Measurements from ENCODE around the gene DMD. TPM values are rescaled to one million over a fixed set of nuclear protein-coding genes. Genes with fewer than 3 reads are reported as not detected.

Gene DMD
- total and polyA plus RNA-seq, 9 donors, result 14.0 to 70.5 (median 37.6) TPM

- Histone ChIP-seq H3K27ac (no peak overlapping the region), H3K4me3 (no peak overlapping the region), H3K9me3 (no peaks in the 10 kb centered on the region), H3K27me3 (no peaks in the 10 kb centered on the region), H3K36me3 (no peaks in the 10 kb centered on the region), H3K4me1 (ENCODE audit: insufficient read depth) (no peaks in the 10 kb centered on the region)
- intact Hi-C loops (cut with DNase I), result loop anchor here in 1 of 4 donors (10.0 kb wide), 1 partner anchor 619 kb away; no protein-coding TSS in a partner anchor
- DNase-seq, result no peak
- no peak for TF ChIP-seq EP300 (IDR thresholded peaks at IDR 0.05)
- TF ChIP-seq, protein P1, sequence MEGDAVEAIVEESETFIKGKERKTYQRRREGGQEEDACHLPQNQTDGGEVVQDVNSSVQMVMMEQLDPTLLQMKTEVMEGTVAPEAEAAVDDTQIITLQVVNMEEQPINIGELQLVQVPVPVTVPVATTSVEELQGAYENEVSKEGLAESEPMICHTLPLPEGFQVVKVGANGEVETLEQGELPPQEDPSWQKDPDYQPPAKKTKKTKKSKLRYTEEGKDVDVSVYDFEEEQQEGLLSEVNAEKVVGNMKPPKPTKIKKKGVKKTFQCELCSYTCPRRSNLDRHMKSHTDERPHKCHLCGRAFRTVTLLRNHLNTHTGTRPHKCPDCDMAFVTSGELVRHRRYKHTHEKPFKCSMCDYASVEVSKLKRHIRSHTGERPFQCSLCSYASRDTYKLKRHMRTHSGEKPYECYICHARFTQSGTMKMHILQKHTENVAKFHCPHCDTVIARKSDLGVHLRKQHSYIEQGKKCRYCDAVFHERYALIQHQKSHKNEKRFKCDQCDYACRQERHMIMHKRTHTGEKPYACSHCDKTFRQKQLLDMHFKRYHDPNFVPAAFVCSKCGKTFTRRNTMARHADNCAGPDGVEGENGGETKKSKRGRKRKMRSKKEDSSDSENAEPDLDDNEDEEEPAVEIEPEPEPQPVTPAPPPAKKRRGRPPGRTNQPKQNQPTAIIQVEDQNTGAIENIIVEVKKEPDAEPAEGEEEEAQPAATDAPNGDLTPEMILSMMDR (IDR thresholded peaks at IDR 0.05), result no peak
- no peak for TF ChIP-seq POLR2A (IDR thresholded peaks at IDR 0.05)
Observed at GRCh38 chrX:31653422-31653821, 1557.9 kb downstream of the DMD start.

DNA sequence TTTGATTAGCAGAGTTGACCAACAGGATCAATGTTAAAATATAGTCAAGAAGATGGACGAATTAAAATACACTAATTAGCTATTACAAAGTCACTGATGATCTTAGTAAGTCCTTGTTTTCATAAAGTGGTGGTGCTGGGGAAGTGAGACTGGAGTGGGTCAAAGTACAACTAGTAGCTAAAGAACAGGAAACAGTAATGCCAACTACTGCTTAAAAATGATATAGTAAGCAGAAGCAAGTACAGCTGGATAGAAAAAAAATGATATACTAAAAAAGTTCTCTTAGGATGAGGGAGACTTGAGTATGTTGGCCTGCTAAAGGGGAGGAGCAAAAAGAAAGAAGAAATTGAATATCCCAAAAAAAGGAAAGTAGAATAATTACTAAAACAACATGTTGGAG, 1558.7 kb downstream of the DMD start:
- Histone ChIP-seq H3K36me3 (no peaks in the 10 kb centered on the region), H3K9me3 (no peaks in the 10 kb centered on the region), H3K4me3 (no peak overlapping the region), H3K27me3 (no peaks in the 10 kb centered on the region), H3K27ac (no peak overlapping the region), H3K4me1 (ENCODE audit: insufficient read depth) (no peaks in the 10 kb centered on the region)
- TF ChIP-seq POLR2A (IDR thresholded peaks at IDR 0.05) (no peak), EP300 (IDR thresholded peaks at IDR 0.05) (no peak)
- TF ChIP-seq, protein P1 (IDR thresholded peaks at IDR 0.05), result no peak
- DNase-seq, result no peak
- intact Hi-C loops (cut with DNase I), result loop anchor here in 1 of 4 donors (10.0 kb wide), 1 partner anchor 618 kb away; no protein-coding TSS in a partner anchor
- WGBS, 3 donors, result 51 to 54% (median 52%) methylated on average over 1 of the region's 1 CpG

GRCh38 chrX:31649201-31649600, 1562.1 kb downstream of the DMD start:
- no peak for DNase-seq
- intact Hi-C loops (cut with DNase I), result no loop called here
- H3K36me3 ChIP-seq, result no peaks in the 10 kb centered on the region
- TF ChIP-seq, protein P1 (IDR thresholded peaks at IDR 0.05), result no peak
- TF ChIP-seq EP300 (IDR thresholded peaks at IDR 0.05), result no peak
- TF ChIP-seq POLR2A (IDR thresholded peaks at IDR 0.05), result no peak
- H3K4me3 ChIP-seq, result no peak overlapping the region
- no peak overlapping the region for H3K27ac ChIP-seq
- no peaks in the 10 kb centered on the region for H3K9me3 ChIP-seq
- no peaks in the 10 kb centered on the region for H3K27me3 ChIP-seq
- H3K4me1 ChIP-seq (ENCODE audit: insufficient read depth), result no peaks in the 10 kb centered on the region
- WGBS, 3 donors, result 72 to 76% (median 75%) methylated on average over 3 of the region's 3 CpGs

DNA sequence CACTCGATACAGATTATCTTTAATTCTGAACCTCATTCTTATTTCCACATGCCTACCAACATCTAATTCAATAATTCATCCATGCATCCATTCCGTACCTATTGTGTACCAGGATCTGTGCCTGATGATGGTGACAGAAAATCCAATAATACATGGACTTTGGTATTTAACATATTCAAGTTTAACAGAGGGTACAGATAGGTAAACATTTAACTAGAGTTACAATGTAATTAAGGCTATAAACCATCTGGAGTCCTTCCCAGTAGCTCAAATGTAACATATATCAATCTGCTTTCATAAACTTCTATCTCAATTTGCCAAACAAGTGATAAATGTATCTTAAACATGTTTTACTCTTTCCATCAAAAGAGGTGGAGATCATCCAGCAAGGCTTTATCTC, 1578.0 kb downstream of the DMD start:
- no peaks in the 10 kb centered on the region for H3K4me1 ChIP-seq (ENCODE audit: insufficient read depth)
- H3K27ac ChIP-seq, result no peak overlapping the region
- no peaks in the 10 kb centered on the region for H3K9me3 ChIP-seq
- WGBS, 3 donors, result 66 to 77% (median 67%) methylated on average over 2 of the region's 2 CpGs
- no peaks in the 10 kb centered on the region for H3K27me3 ChIP-seq
- TF ChIP-seq EP300 (IDR thresholded peaks at IDR 0.05) (no peak), POLR2A (IDR thresholded peaks at IDR 0.05) (no peak)
- TF ChIP-seq, protein P1 (IDR thresholded peaks at IDR 0.05), result no peak
- intact Hi-C loops (cut with DNase I), result no loop called here
- no peaks in the 10 kb centered on the region for H3K36me3 ChIP-seq
- H3K4me3 ChIP-seq, result no peak overlapping the region
- DNase-seq, result no peak

Data from ovary (tissue), 9 donors.